HEK293 (cell line): ENCODE measurements around the gene SOX5.

Experiments
- CTCF ChIA-PET: fragments of 350-600 bp; formaldehyde crosslinking; extraction: SDS; loops from one replicate; lab custom pipeline; 2021; ENCODE audit warnings: antibody characterized with exemption; lab: Yijun Ruan, JAX
- POLR2A ChIA-PET: fragments of 300-600 bp; formaldehyde crosslinking; extraction: SDS; loops from one replicate; lab custom pipeline; 2020; ENCODE audit warnings: antibody characterized with exemption, inconsistent platforms; lab: Yijun Ruan, JAX
- H3K27ac ChIP-seq: fragments of 200-500 bp; sonication (Bioruptor generic); 2 replicates; pipeline ENCODE4 v1.5.1; 2014; ENCODE audit warnings: low read depth, low read length, control low read depth, inconsistent platforms; ENCODE audit errors: extremely low read depth
- H3K36me3 ChIP-seq, 2 experiments: fragments of 200-500 bp in 1 of 2; sonication (Bioruptor generic) in 1 of 2; 1 replicate in 1 of 2; 2 replicates in 1 of 2; pipeline ENCODE4 v1.5.1; 2014 to 2017; ENCODE audit warnings: inconsistent platforms in 2 of 2, low read length in 2 of 2; ENCODE audit not compliant: control insufficient read depth in 2 of 2, insufficient read depth in 1 of 2
- H3K4me1 ChIP-seq: fragments of 200-500 bp; sonication (Bioruptor generic); 2 replicates; pipeline ENCODE4 v1.5.1; 2014; ENCODE audit warnings: mild to moderate bottlenecking, low read length, inconsistent platforms; ENCODE audit not compliant: control insufficient read depth, insufficient read depth
- H3K4me3 ChIP-seq: 2 replicates; pipeline ENCODE4 v1.5.1; 2011; ENCODE audit warnings: low read depth, mild to moderate bottlenecking, control low read depth, low read length, moderate library complexity
- H3K9me3 ChIP-seq: fragments of 200-500 bp; sonication (Bioruptor generic); 2 replicates; pipeline ENCODE4 v1.5.1; 2014; ENCODE audit warnings: low read depth, low read length, inconsistent platforms; ENCODE audit not compliant: control insufficient read depth, insufficient read depth
- BCL6B ChIP-seq: fragments of 450-650 bp; formaldehyde crosslinking; IDR thresholded peaks from 2 replicates; pipeline ENCODE4 v1.5.1; 2017; ENCODE audit warnings: missing biosample characterization, missing genetic modification characterization
- KLF10 ChIP-seq: fragments of 450-650 bp; IDR thresholded peaks from 2 replicates; pipeline ENCODE4 v1.5.1; 2018; ENCODE audit warnings: missing biosample characterization, mild to moderate bottlenecking, missing genetic modification characterization
- PRDM1 ChIP-seq: fragments of 450-650 bp; formaldehyde crosslinking; IDR thresholded peaks from 2 replicates; pipeline ENCODE4; 2016; ENCODE audit warnings: missing biosample characterization, missing genetic modification characterization
- PRDM2 ChIP-seq: fragments of 450-650 bp; formaldehyde crosslinking; IDR thresholded peaks from 2 replicates; pipeline ENCODE4 v1.5.1; 2016; ENCODE audit warnings: missing biosample characterization, missing genetic modification characterization, borderline replicate concordance
- SP3 ChIP-seq: fragments of 450-650 bp; formaldehyde crosslinking; IDR thresholded peaks from 2 replicates; pipeline ENCODE4 v1.5.1; 2016; ENCODE audit warnings: missing biosample characterization, missing genetic modification characterization
- ZBTB26 ChIP-seq: fragments of 450-650 bp; formaldehyde crosslinking; optimal IDR thresholded peaks from 2 replicates; pipeline ENCODE3; 2016; ENCODE audit warnings: missing biosample characterization, mild to moderate bottlenecking, missing genetic modification characterization
- ZEB2 ChIP-seq: fragments of 450-650 bp; formaldehyde crosslinking; IDR thresholded peaks from 2 replicates; pipeline ENCODE4 v1.5.1; 2016; ENCODE audit warnings: missing biosample characterization, missing genetic modification characterization
- ZFP69B ChIP-seq: fragments of 450-650 bp; formaldehyde crosslinking; IDR thresholded peaks from 2 replicates; pipeline ENCODE4 v1.5.1; 2016; ENCODE audit warnings: missing biosample characterization, missing genetic modification characterization
- ZNF169 ChIP-seq: fragments of 450-650 bp; formaldehyde crosslinking; IDR thresholded peaks from 2 replicates; pipeline ENCODE4 v1.5.1; 2016; ENCODE audit warnings: missing biosample characterization, missing genetic modification characterization
- ZNF18 ChIP-seq: fragments of 450-650 bp; formaldehyde crosslinking; IDR thresholded peaks from 2 replicates; pipeline ENCODE4 v1.5.1; 2016; ENCODE audit warnings: missing biosample characterization, missing genetic modification characterization
- ZNF239 ChIP-seq: fragments of 450-650 bp; formaldehyde crosslinking; IDR thresholded peaks from 2 replicates; pipeline ENCODE4 v1.5.1; 2016; ENCODE audit warnings: missing biosample characterization, missing genetic modification characterization
- ZNF26 ChIP-seq: fragments of 450-650 bp; formaldehyde crosslinking; IDR thresholded peaks from 2 replicates; pipeline ENCODE4 v1.5.1; 2016; ENCODE audit warnings: missing biosample characterization, missing genetic modification characterization
- ZNF335 ChIP-seq: fragments of 450-650 bp; formaldehyde crosslinking; conservative IDR thresholded peaks from 2 replicates; pipeline ENCODE4 v1.5.1; 2016; ENCODE audit warnings: missing biosample characterization, missing genetic modification characterization
- ZNF362 ChIP-seq: fragments of 450-650 bp; formaldehyde crosslinking; IDR thresholded peaks from 2 replicates; pipeline ENCODE4 v1.5.1; 2016; ENCODE audit warnings: missing biosample characterization, missing genetic modification characterization
- ZNF473 ChIP-seq: fragments of 450-650 bp; formaldehyde crosslinking; IDR thresholded peaks from 2 replicates; pipeline ENCODE4 v1.5.1; 2017; ENCODE audit warnings: missing biosample characterization, missing genetic modification characterization
- ZNF600 ChIP-seq: fragments of 450-650 bp; formaldehyde crosslinking; IDR thresholded peaks from 2 replicates; pipeline ENCODE4 v1.5.1; 2016; ENCODE audit warnings: missing biosample characterization, missing genetic modification characterization
- ZNF629 ChIP-seq: fragments of 450-650 bp; formaldehyde crosslinking; IDR thresholded peaks from 2 replicates; pipeline ENCODE4 v1.5.1; 2017; ENCODE audit warnings: missing biosample characterization, missing genetic modification characterization
- TF ChIP-seq, protein P1 (sequence below): fragments of 450-650 bp; IDR thresholded peaks from 2 replicates; pipeline ENCODE4 v1.5.1; 2018; ENCODE audit warnings: missing biosample characterization, missing genetic modification characterization
- TF ChIP-seq, protein P2 (sequence below): fragments of 450-650 bp; formaldehyde crosslinking; IDR thresholded peaks from 2 replicates; pipeline ENCODE4 v1.5.1; 2017; ENCODE audit warnings: missing biosample characterization, missing genetic modification characterization

SOX5 gene

GRCh38 chr12:23950775-23951451, 1.4 kb upstream of the SOX5 start (continued):
- TF ChIP-seq ZBTB26 (no peak), ZNF169 (tag by site-specific recombination) (no peak), BCL6B (tag by site-specific recombination) (no peak), ZNF629 (tag by site-specific recombination) (no peak), SP3 (tag by site-specific recombination) (peak; percentile 50; the same call in 1 of the 2 replicates), ZEB2 (tag by site-specific recombination) (peak; percentile 67; the same call in 1 of the 2 replicates), ZNF473 (tag by site-specific recombination) (no peak), ZFP69B (peak; percentile 47; the same call in 1 of the 2 replicates), ZNF239 (tag by site-specific recombination) (no peak), ZNF362 (tag by site-specific recombination) (peak; percentile 50; the same call in 1 of the 2 replicates), ZNF18 (tag by site-specific recombination) (peak; percentile 62; the same call in 1 of the 2 replicates), PRDM1 (tag by site-specific recombination) (peak; percentile 49)
- TF ChIP-seq, protein P1, sequence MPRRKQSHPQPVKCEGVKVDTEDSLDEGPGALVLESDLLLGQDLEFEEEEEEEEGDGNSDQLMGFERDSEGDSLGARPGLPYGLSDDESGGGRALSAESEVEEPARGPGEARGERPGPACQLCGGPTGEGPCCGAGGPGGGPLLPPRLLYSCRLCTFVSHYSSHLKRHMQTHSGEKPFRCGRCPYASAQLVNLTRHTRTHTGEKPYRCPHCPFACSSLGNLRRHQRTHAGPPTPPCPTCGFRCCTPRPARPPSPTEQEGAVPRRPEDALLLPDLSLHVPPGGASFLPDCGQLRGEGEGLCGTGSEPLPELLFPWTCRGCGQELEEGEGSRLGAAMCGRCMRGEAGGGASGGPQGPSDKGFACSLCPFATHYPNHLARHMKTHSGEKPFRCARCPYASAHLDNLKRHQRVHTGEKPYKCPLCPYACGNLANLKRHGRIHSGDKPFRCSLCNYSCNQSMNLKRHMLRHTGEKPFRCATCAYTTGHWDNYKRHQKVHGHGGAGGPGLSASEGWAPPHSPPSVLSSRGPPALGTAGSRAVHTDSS (tag by site-specific recombination) = no peak
- TF ChIP-seq, protein P2, sequence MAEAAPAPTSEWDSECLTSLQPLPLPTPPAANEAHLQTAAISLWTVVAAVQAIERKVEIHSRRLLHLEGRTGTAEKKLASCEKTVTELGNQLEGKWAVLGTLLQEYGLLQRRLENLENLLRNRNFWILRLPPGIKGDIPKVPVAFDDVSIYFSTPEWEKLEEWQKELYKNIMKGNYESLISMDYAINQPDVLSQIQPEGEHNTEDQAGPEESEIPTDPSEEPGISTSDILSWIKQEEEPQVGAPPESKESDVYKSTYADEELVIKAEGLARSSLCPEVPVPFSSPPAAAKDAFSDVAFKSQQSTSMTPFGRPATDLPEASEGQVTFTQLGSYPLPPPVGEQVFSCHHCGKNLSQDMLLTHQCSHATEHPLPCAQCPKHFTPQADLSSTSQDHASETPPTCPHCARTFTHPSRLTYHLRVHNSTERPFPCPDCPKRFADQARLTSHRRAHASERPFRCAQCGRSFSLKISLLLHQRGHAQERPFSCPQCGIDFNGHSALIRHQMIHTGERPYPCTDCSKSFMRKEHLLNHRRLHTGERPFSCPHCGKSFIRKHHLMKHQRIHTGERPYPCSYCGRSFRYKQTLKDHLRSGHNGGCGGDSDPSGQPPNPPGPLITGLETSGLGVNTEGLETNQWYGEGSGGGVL = peak; percentile 73

DNA sequence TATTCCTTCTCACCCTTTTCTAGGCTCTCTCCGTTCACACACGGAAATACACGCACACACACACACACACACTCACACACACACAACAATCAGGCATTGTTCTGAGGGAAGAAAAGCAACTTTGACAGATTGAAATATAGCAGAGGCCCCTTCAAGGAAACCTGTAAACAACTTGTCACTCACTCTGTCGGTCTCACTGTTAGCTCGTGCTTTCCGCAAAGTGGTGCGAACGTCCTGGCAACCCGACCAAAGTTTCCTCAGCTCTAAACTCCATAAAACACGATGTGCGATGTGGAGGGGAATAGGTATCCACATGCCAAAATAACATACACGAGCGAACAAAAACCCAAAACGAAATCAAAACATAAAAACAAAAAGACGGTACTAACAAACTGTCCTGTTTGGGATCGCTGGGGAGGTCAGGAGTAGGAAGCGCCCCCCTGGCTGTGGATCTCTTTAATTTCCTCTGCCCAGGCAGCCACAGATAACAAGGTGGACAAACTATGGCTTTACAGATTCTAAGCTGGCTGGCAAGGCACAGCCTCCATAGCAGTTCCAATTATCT, 822 bp upstream of the SOX5 start:
- Histone ChIP-seq H3K4me1 (no peaks in the 10 kb centered on the region), H3K36me3 (no peaks in the 10 kb centered on the region), H3K9me3 (no peaks in the 10 kb centered on the region), H3K27ac (no peak overlapping the region; the same call in 1 of the 2 replicates), H3K4me3 (peak overlapping the region; percentile 38)
- ChIA-PET POLR2A (no interaction called here), CTCF (no interaction called here)
- no peak for TF ChIP-seq ZNF26 (tag by site-specific recombination)
- TF ChIP-seq ZNF600 (tag by site-specific recombination) = peak; percentile 78
- no peak for TF ChIP-seq KLF10 (tag by site-specific recombination)
- 0 out of 2 replicates have a peak, but pooled peaks have one; percentile 21 for TF ChIP-seq PRDM2 (tag by site-specific recombination)
- TF ChIP-seq ZNF335 (tag by site-specific recombination) = peak; percentile 88
